ENCODE measurements around the gene ATG2A.

Gene ATG2A

DNA sequence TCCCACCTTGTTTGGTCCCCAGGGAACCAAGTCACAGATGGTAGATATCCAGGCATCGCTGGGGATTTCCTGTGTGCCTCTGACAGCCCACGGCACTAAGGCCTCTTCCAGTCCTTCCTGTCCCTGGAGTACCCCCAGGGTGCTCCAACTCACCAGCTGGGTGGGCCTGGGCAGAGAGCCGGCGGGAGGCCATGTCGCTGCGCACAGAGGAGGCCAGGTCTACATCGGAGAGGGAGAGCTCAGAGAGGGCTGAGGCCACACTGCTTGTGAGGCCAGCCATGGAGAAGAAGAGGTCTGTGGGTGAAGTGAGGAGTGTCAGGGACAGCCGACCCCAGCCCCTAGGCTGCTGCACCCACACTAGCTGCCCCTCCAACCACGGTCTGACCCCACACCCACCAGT lies 5.3 kb downstream of the ATG2A start:
- Histone ChIP-seq H3K27ac (replicated peaks) (no peak overlapping the region), H3K4me3 (replicated peaks; ENCODE audit: insufficient read depth, low read length) (no peak overlapping the region), H3K27me3 (ENCODE audit: insufficient read depth, poor library complexity, severe bottlenecking) (no peaks in the 10 kb centered on the region)
- DNase-seq (ENCODE audit: low read depth in 1 of 2, low spot score in 1 of 2), result no peak
- no peak for TF ChIP-seq SPI1 (IDR thresholded peaks at IDR 0.05; ENCODE audit: borderline replicate concordance, low read depth)
- no peak for TF ChIP-seq POLR2AphosphoS5 (IDR thresholded peaks at IDR 0.05; ENCODE audit: low read depth)
- no peak for TF ChIP-seq CTCF (IDR thresholded peaks at IDR 0.05; ENCODE audit: insufficient read depth, low read length)
- no peak for TF ChIP-seq GABPA (IDR thresholded peaks at IDR 0.05; ENCODE audit: low read depth)
- TF ChIP-seq, protein P1, sequence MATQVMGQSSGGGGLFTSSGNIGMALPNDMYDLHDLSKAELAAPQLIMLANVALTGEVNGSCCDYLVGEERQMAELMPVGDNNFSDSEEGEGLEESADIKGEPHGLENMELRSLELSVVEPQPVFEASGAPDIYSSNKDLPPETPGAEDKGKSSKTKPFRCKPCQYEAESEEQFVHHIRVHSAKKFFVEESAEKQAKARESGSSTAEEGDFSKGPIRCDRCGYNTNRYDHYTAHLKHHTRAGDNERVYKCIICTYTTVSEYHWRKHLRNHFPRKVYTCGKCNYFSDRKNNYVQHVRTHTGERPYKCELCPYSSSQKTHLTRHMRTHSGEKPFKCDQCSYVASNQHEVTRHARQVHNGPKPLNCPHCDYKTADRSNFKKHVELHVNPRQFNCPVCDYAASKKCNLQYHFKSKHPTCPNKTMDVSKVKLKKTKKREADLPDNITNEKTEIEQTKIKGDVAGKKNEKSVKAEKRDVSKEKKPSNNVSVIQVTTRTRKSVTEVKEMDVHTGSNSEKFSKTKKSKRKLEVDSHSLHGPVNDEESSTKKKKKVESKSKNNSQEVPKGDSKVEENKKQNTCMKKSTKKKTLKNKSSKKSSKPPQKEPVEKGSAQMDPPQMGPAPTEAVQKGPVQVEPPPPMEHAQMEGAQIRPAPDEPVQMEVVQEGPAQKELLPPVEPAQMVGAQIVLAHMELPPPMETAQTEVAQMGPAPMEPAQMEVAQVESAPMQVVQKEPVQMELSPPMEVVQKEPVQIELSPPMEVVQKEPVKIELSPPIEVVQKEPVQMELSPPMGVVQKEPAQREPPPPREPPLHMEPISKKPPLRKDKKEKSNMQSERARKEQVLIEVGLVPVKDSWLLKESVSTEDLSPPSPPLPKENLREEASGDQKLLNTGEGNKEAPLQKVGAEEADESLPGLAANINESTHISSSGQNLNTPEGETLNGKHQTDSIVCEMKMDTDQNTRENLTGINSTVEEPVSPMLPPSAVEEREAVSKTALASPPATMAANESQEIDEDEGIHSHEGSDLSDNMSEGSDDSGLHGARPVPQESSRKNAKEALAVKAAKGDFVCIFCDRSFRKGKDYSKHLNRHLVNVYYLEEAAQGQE (IDR thresholded peaks at IDR 0.05; ENCODE audit: insufficient replicate concordance, low read depth), result no peak

DNA sequence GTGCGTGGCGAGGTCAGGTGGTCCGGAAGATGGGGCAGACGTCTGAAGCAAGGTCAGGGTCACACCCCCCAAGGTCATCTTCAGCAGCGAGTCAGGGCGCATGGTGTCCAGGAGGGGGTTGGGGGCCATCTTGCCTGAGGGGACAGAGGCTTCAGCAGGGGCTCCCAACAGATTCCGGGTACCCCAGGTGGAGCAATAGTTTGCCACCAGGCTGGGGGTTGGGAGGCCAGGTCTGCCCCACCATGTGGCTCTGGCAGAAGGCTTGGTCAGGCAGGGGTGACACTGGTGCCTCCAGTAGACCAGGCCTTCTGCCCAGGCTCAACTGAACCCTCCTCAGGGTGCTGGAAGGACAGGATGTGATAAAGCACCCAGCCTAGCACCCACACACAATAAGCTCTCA lies 5.9 kb downstream of the ATG2A start:
- Histone ChIP-seq H3K4me3 (replicated peaks; ENCODE audit: insufficient read depth, low read length) (no peak overlapping the region), H3K27me3 (ENCODE audit: insufficient read depth, poor library complexity, severe bottlenecking) (no peaks in the 10 kb centered on the region), H3K27ac (replicated peaks) (no peak overlapping the region)
- no peak for DNase-seq (ENCODE audit: low read depth in 1 of 2, low spot score in 1 of 2)
- TF ChIP-seq GABPA (IDR thresholded peaks at IDR 0.05; ENCODE audit: low read depth), result no peak
- TF ChIP-seq, protein P1 (IDR thresholded peaks at IDR 0.05; ENCODE audit: insufficient replicate concordance, low read depth), result no peak

GRCh38 chr11:64910451-64911093 lies 6.4 kb downstream of the ATG2A start:
- no peak for TF ChIP-seq SPI1 (IDR thresholded peaks at IDR 0.05; ENCODE audit: borderline replicate concordance, low read depth)
- TF ChIP-seq, protein P1 (IDR thresholded peaks at IDR 0.05; ENCODE audit: insufficient replicate concordance, low read depth), result no peak
- no peak for TF ChIP-seq POLR2AphosphoS5 (IDR thresholded peaks at IDR 0.05; ENCODE audit: low read depth)
- TF ChIP-seq GABPA (IDR thresholded peaks at IDR 0.05; ENCODE audit: low read depth), result no peak
- no peak for TF ChIP-seq CTCF (IDR thresholded peaks at IDR 0.05; ENCODE audit: insufficient read depth, low read length)
- Histone ChIP-seq H3K27me3 (ENCODE audit: insufficient read depth, poor library complexity, severe bottlenecking) (no peaks in the 10 kb centered on the region), H3K27ac (replicated peaks) (no peak overlapping the region), H3K4me3 (replicated peaks; ENCODE audit: insufficient read depth, low read length) (no peak overlapping the region)
- no peak for DNase-seq (ENCODE audit: low read depth in 1 of 2, low spot score in 1 of 2)

Measured in HL-60 (cell line).